ENCODE measurements around the gene C2CD4C. TPM values are rescaled to one million over a fixed set of nuclear protein-coding genes. Genes with fewer than 3 reads are reported as not detected.

Gene C2CD4C
- total and polyA plus RNA-seq, 2 of the 13 experiments (the other 11 are each of a cell fraction or from before 2014, with no cell fraction given), result not detected

GRCh38 chr19:410243-410781 lies 1.4 kb upstream of the C2CD4C start:
- Histone ChIP-seq H3K9me3 (ENCODE audit: low read length) (no peaks in the 10 kb centered on the region), H3K4me2 (ENCODE audit: low read depth, low read length) (peak overlapping the region; percentile 36; the same call in 1 of the 2 replicates), H3K36me3 (replicated peaks in 1 of 2; ENCODE audit: control insufficient read depth in 1 of 2, insufficient read depth in 2 of 2, low read length in 2 of 2) (no peaks in the 10 kb centered on the region), H3K9ac (ENCODE audit: insufficient read depth, low read depth, low read length) (no peak overlapping the region), H3K4me3 (replicated peaks in 1 of 3; ENCODE audit: insufficient read depth in 1 of 3, low read depth in 2 of 3, low read length in 3 of 3) (no peak overlapping the region; a peak in 1 of 6 replicates), H4K20me1 (ENCODE audit: insufficient read depth, low read length) (no peaks in the 10 kb centered on the region; the same call in 1 of the 2 replicates), H3K4me1 (ENCODE audit: insufficient read depth, low read length) (no peaks in the 10 kb centered on the region), H3K27ac (ENCODE audit: extremely low read length, insufficient read depth, low read length) (no peak overlapping the region), H3K27me3 (ENCODE audit: control insufficient read depth in 1 of 2, insufficient read depth in 2 of 2, low read length in 2 of 2) (peaks cover 28 to 71% of the 10 kb centered on the region in 2 experiments), H3K79me2 (ENCODE audit: insufficient read depth, low read length) (no peaks in the 10 kb centered on the region), H2AFZ (ENCODE audit: low read length) (no peak overlapping the region)
- POLR2A ChIA-PET, result no interaction called here
- TF ChIP-seq JDP2 (CRISPR knock-in tag; IDR thresholded peaks at IDR 0.05; ENCODE audit: borderline replicate concordance) (no peak), KAT2B (IDR thresholded peaks at IDR 0.05; ENCODE audit: borderline replicate concordance, low read depth, low read length) (peak; percentile 89), ZNF563 (CRISPR knock-in tag; IDR thresholded peaks at IDR 0.05) (no peak), DMTF1 (CRISPR knock-in tag; IDR thresholded peaks at IDR 0.05) (no peak), HNRNPUL1 (IDR thresholded peaks at IDR 0.05; ENCODE audit: low read depth, low read length) (no peak), DRAP1 (CRISPR knock-in tag; IDR thresholded peaks at IDR 0.05) (no peak), ZNF557 (CRISPR knock-in tag; IDR thresholded peaks at IDR 0.05) (no peak)
- intact Hi-C loops (cut with micrococcal nuclease; ENCODE audit: unreplicated experiment) (no loop called here), in situ Hi-C loops (cut with HindIII; ENCODE audit: extremely low pct_ligation_motif_present, low pct_unique_long_range_greater_than_20kb) (no loop called here)
- BruUV-seq (replicated peaks), result no TSS peak
- 0% methylated on average over 9 of the region's 21 CpGs for WGBS (ENCODE audit: low lambda C conversion rate)
- no peak for DNase-seq (ENCODE audit: low spot score)
- CTCF ChIA-PET (ENCODE audit: low intra/inter-chr PET ratio, low total read pairs), result no interaction called here
- ATAC-seq, result no peak; the same call in 2 of the 3 replicates
- FAIRE-seq, result no peak
